ENCODE data around the gene FAM204A.
A peak's percentile ranks its signal among the peaks of the same experiment; 100 is the strongest.

FAM204A gene

GRCh38 chr10:118358327-118358726, 16.2 kb upstream of the FAM204A start:
- FAIRE-seq (no peak), DNase-seq (ENCODE audit: insufficient read length, low spot score) (no peak)
- TF ChIP-seq TAF1 (IDR thresholded peaks at IDR 0.05; ENCODE audit: low read depth, low read length), result no peak
- TF ChIP-seq SPI1 (IDR thresholded peaks at IDR 0.05; ENCODE audit: low read depth, low read length), result no peak
- no peak for TF ChIP-seq PAX5 (IDR thresholded peaks at IDR 0.05; ENCODE audit: insufficient read depth, low read length, severe bottlenecking)
- no peak for TF ChIP-seq POLR2AphosphoS5 (IDR thresholded peaks at IDR 0.05; ENCODE audit: low read depth, low read length)
- no peak for TF ChIP-seq POLR2A (IDR thresholded peaks at IDR 0.05; ENCODE audit: low read depth, low read length)
- TF ChIP-seq POU2F2 (IDR thresholded peaks at IDR 0.05; ENCODE audit: low read depth, low read length), result no peak

GRCh38 chr10:118357841-118358240, 15.7 kb upstream of the FAM204A start:
- FAIRE-seq, result no peak

GRCh38 chr10:118356628-118357027, 14.5 kb upstream of the FAM204A start:
- TF ChIP-seq POU2F2 (IDR thresholded peaks at IDR 0.05; ENCODE audit: low read depth, low read length) (no peak), PAX5 (IDR thresholded peaks at IDR 0.05; ENCODE audit: insufficient read depth, low read length, severe bottlenecking) (no peak), SPI1 (IDR thresholded peaks at IDR 0.05; ENCODE audit: low read depth, low read length) (no peak), POLR2AphosphoS5 (IDR thresholded peaks at IDR 0.05; ENCODE audit: low read depth, low read length) (no peak), POLR2A (IDR thresholded peaks at IDR 0.05; ENCODE audit: low read depth, low read length) (no peak), TAF1 (IDR thresholded peaks at IDR 0.05; ENCODE audit: low read depth, low read length) (no peak)
- DNase-seq (ENCODE audit: insufficient read length, low spot score) (no peak), FAIRE-seq (no peak)

More at GRCh38 chr10:118357841-118358240, 15.7 kb upstream of the FAM204A start:
- TF ChIP-seq SPI1 (IDR thresholded peaks at IDR 0.05; ENCODE audit: low read depth, low read length) (no peak), POLR2A (IDR thresholded peaks at IDR 0.05; ENCODE audit: low read depth, low read length) (no peak)
- DNase-seq (ENCODE audit: insufficient read length, low spot score), result no peak

- FAIRE-seq (no peak), DNase-seq (ENCODE audit: insufficient read length, low spot score) (no peak)
- TF ChIP-seq POLR2AphosphoS5 (IDR thresholded peaks at IDR 0.05; ENCODE audit: low read depth, low read length) (no peak), POU2F2 (IDR thresholded peaks at IDR 0.05; ENCODE audit: low read depth, low read length) (no peak), SPI1 (IDR thresholded peaks at IDR 0.05; ENCODE audit: low read depth, low read length) (no peak), PAX5 (IDR thresholded peaks at IDR 0.05; ENCODE audit: insufficient read depth, low read length, severe bottlenecking) (no peak)
These were observed 13.1 kb upstream of the FAM204A start for GRCh38 chr10:118355234-118355633.

GRCh38 chr10:118349235-118349634, 7.1 kb upstream of the FAM204A start:
- no peak for TF ChIP-seq PAX5 (IDR thresholded peaks at IDR 0.05; ENCODE audit: insufficient read depth, low read length, severe bottlenecking)
- TF ChIP-seq POLR2AphosphoS5 (IDR thresholded peaks at IDR 0.05; ENCODE audit: low read depth, low read length), result no peak
- no peak for TF ChIP-seq TAF1 (IDR thresholded peaks at IDR 0.05; ENCODE audit: low read depth, low read length)
- no peak for TF ChIP-seq POLR2A (IDR thresholded peaks at IDR 0.05; ENCODE audit: low read depth, low read length)
- TF ChIP-seq POU2F2 (IDR thresholded peaks at IDR 0.05; ENCODE audit: low read depth, low read length), result no peak
- no peak for TF ChIP-seq SPI1 (IDR thresholded peaks at IDR 0.05; ENCODE audit: low read depth, low read length)
- DNase-seq (ENCODE audit: insufficient read length, low spot score) (no peak), FAIRE-seq (no peak)

- DNase-seq (ENCODE audit: insufficient read length, low spot score) (no peak), FAIRE-seq (peak; percentile 40)
- no peak for TF ChIP-seq SPI1 (IDR thresholded peaks at IDR 0.05; ENCODE audit: low read depth, low read length)
- TF ChIP-seq POLR2AphosphoS5 (IDR thresholded peaks at IDR 0.05; ENCODE audit: low read depth, low read length), result no peak
- no peak for TF ChIP-seq POU2F2 (IDR thresholded peaks at IDR 0.05; ENCODE audit: low read depth, low read length)
- no peak for TF ChIP-seq PAX5 (IDR thresholded peaks at IDR 0.05; ENCODE audit: insufficient read depth, low read length, severe bottlenecking)
- TF ChIP-seq TAF1 (IDR thresholded peaks at IDR 0.05; ENCODE audit: low read depth, low read length), result no peak
- TF ChIP-seq POLR2A (IDR thresholded peaks at IDR 0.05; ENCODE audit: low read depth, low read length), result no peak
These were observed 1.4 kb upstream of the FAM204A start for GRCh38 chr10:118343549-118343948.

- FAIRE-seq (no peak), DNase-seq (ENCODE audit: insufficient read length, low spot score) (no peak)
- TF ChIP-seq POU2F2 (IDR thresholded peaks at IDR 0.05; ENCODE audit: low read depth, low read length), result no peak
- no peak for TF ChIP-seq TAF1 (IDR thresholded peaks at IDR 0.05; ENCODE audit: low read depth, low read length)
- no peak for TF ChIP-seq PAX5 (IDR thresholded peaks at IDR 0.05; ENCODE audit: insufficient read depth, low read length, severe bottlenecking)
- TF ChIP-seq SPI1 (IDR thresholded peaks at IDR 0.05; ENCODE audit: low read depth, low read length), result no peak
- no peak for TF ChIP-seq POLR2A (IDR thresholded peaks at IDR 0.05; ENCODE audit: low read depth, low read length)
- TF ChIP-seq POLR2AphosphoS5 (IDR thresholded peaks at IDR 0.05; ENCODE audit: low read depth, low read length), result no peak
These were observed 991 bp upstream of the FAM204A start for GRCh38 chr10:118343115-118343514.

GRCh38 chr10:118342638-118343020, 505 bp upstream of the FAM204A start:
- no peak for DNase-seq (ENCODE audit: insufficient read length, low spot score)
- no peak for FAIRE-seq
- TF ChIP-seq PAX5 (IDR thresholded peaks at IDR 0.05; ENCODE audit: insufficient read depth, low read length, severe bottlenecking), result no peak
- TF ChIP-seq POLR2AphosphoS5 (IDR thresholded peaks at IDR 0.05; ENCODE audit: low read depth, low read length), result no peak
- no peak for TF ChIP-seq POLR2A (IDR thresholded peaks at IDR 0.05; ENCODE audit: low read depth, low read length)
- TF ChIP-seq POU2F2 (IDR thresholded peaks at IDR 0.05; ENCODE audit: low read depth, low read length), result no peak
- TF ChIP-seq SPI1 (IDR thresholded peaks at IDR 0.05; ENCODE audit: low read depth, low read length), result no peak
- no peak for TF ChIP-seq TAF1 (IDR thresholded peaks at IDR 0.05; ENCODE audit: low read depth, low read length)

GRCh38 chr10:118340486-118340885, 1.6 kb downstream of the FAM204A start:
- TF ChIP-seq PAX5 (IDR thresholded peaks at IDR 0.05; ENCODE audit: insufficient read depth, low read length, severe bottlenecking), result no peak
- no peak for TF ChIP-seq SPI1 (IDR thresholded peaks at IDR 0.05; ENCODE audit: low read depth, low read length)
- no peak for TF ChIP-seq TAF1 (IDR thresholded peaks at IDR 0.05; ENCODE audit: low read depth, low read length)
- no peak for TF ChIP-seq POU2F2 (IDR thresholded peaks at IDR 0.05; ENCODE audit: low read depth, low read length)
- no peak for TF ChIP-seq POLR2AphosphoS5 (IDR thresholded peaks at IDR 0.05; ENCODE audit: low read depth, low read length)
- DNase-seq (ENCODE audit: insufficient read length, low spot score), result no peak
- FAIRE-seq, result peak; percentile 55

- FAIRE-seq, result no peak
- no peak for TF ChIP-seq POLR2AphosphoS5 (IDR thresholded peaks at IDR 0.05; ENCODE audit: low read depth, low read length)
- TF ChIP-seq TAF1 (IDR thresholded peaks at IDR 0.05; ENCODE audit: low read depth, low read length), result no peak
- TF ChIP-seq SPI1 (IDR thresholded peaks at IDR 0.05; ENCODE audit: low read depth, low read length), result no peak
- TF ChIP-seq POLR2A (IDR thresholded peaks at IDR 0.05; ENCODE audit: low read depth, low read length), result no peak
- TF ChIP-seq POU2F2 (IDR thresholded peaks at IDR 0.05; ENCODE audit: low read depth, low read length), result no peak
- no peak for TF ChIP-seq PAX5 (IDR thresholded peaks at IDR 0.05; ENCODE audit: insufficient read depth, low read length, severe bottlenecking)
These were observed 3.0 kb downstream of the FAM204A start for GRCh38 chr10:118339111-118339510.

More at GRCh38 chr10:118339111-118339510, 3.0 kb downstream of the FAM204A start:
- DNase-seq (ENCODE audit: insufficient read length, low spot score), result no peak
